OCI-LY1 (cell line): ENCODE measurements around the gene ZSWIM9.

ENCODE experiments used
- EZH2 ChIP-seq: fragments of 200-600 bp; sonication (generic), shearing (Covaris generic); IDR thresholded peaks from 2 replicates; pipeline ENCODE4 v1.8.0; 2017; ENCODE audit warnings: borderline replicate concordance, mixed run types, mild to moderate bottlenecking, antibody characterized with exemption, low read length, moderate library complexity, mixed read lengths
- TF ChIP-seq, protein P1 (sequence below): fragments of 200-600 bp; sonication (generic), shearing (Covaris generic); IDR thresholded peaks from 2 replicates; pipeline ENCODE4 v1.5.1; 2017; ENCODE audit warnings: mild to moderate bottlenecking, antibody characterized with exemption, low read length, moderate library complexity, mixed read lengths

DNA sequence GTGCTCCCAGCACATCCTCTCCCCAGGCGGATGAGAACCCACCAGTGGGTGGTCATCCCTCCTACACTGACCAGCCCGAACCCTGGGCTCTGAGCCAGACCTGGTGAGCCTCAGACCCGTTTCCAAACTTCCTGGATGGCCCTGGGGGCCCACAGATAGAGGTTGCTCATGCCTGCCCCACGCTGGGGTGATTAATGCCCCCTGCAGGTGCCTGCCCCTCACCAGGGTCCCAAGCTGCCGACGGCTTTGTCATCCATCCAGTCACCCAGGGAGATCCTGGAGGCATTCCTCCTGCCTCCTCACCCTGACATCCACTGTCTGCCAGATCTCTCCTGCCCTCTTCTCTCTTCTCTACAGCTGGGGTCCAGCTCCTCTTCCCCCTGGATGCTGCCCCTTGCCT, 31.4 kb upstream of the ZSWIM9 start:
- TF ChIP-seq, protein P1, sequence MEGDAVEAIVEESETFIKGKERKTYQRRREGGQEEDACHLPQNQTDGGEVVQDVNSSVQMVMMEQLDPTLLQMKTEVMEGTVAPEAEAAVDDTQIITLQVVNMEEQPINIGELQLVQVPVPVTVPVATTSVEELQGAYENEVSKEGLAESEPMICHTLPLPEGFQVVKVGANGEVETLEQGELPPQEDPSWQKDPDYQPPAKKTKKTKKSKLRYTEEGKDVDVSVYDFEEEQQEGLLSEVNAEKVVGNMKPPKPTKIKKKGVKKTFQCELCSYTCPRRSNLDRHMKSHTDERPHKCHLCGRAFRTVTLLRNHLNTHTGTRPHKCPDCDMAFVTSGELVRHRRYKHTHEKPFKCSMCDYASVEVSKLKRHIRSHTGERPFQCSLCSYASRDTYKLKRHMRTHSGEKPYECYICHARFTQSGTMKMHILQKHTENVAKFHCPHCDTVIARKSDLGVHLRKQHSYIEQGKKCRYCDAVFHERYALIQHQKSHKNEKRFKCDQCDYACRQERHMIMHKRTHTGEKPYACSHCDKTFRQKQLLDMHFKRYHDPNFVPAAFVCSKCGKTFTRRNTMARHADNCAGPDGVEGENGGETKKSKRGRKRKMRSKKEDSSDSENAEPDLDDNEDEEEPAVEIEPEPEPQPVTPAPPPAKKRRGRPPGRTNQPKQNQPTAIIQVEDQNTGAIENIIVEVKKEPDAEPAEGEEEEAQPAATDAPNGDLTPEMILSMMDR, result no peak
- TF ChIP-seq EZH2, result no peak
